Mucosa of rectum (tissue), 2 donors: ENCODE data around the gene CBS.
"Not testable (repeated sequence)": the region's sequence is repeated elsewhere in the genome, so short reads cannot be mapped to it uniquely, and the experiment has no call there.

ENCODE experiments used
- H3K27ac ChIP-seq, 2 donors: one replicate each; pipeline ENCODE4 v1.7.0; 2013; ENCODE audit warnings: inconsistent platforms in 2 of 2, low read depth in 2 of 2, low read length in 2 of 2
- H3K27me3 ChIP-seq, 2 donors: one replicate each; pipeline ENCODE4 v1.7.0; 2013; ENCODE audit warnings: low read length in 2 of 2; ENCODE audit not compliant: control insufficient read depth in 2 of 2, insufficient read depth in 2 of 2
- H3K36me3 ChIP-seq, 2 donors: one replicate each; pipeline ENCODE4 v1.7.0; 2013; ENCODE audit warnings: low read length in 2 of 2; ENCODE audit not compliant: control insufficient read depth in 2 of 2, insufficient read depth in 2 of 2
- H3K4me1 ChIP-seq, 2 donors: one replicate each; pipeline ENCODE4 v1.7.0; 2013; ENCODE audit warnings: low read length in 2 of 2, mild to moderate bottlenecking in 1 of 2; ENCODE audit not compliant: control insufficient read depth in 2 of 2, insufficient read depth in 2 of 2
- H3K4me3 ChIP-seq, 2 donors: one replicate each; pipeline ENCODE4 v1.7.0; 2013; ENCODE audit warnings: low read length in 2 of 2
- H3K9ac ChIP-seq, 2 donors: one replicate each; pipeline ENCODE4 v1.7.0; 2013; ENCODE audit warnings: low read length in 2 of 2, low read depth in 1 of 2, mild to moderate bottlenecking in 1 of 2
- H3K9me3 ChIP-seq, 2 donors: one replicate each; pipeline ENCODE4 v1.7.0; 2013; ENCODE audit warnings: low read length in 2 of 2; ENCODE audit not compliant: control insufficient read depth in 2 of 2
- donor health status: healthy.
- donor health status: Normal muscosa, but diverticular disease.

The CBS gene

DNA sequence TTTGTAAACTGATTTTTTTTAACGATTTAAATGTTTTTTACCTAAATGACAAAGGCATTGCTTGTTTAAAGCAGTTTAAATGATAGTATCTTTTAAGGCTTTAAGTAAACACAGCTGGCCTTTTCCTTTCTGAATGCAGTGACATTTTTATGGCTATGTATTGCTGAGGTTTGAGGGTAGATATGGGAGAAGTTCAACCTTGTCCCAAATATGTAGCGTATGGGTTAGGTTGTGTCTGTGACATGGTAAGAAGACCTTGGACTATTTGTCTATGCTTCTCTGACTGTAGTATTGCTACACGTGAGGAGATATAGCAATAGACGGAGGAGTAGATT, 68.8 kb downstream of the CBS start:
- Histone ChIP-seq H3K4me1 (no peaks in the 10 kb centered on the region), H3K27ac (no peak overlapping the region), H3K36me3 (peaks cover 19 to 20% of the 10 kb centered on the region in 2 donors), H3K9ac (no peak overlapping the region), H3K4me3 (no peak overlapping the region), H3K9me3 (no peaks in the 10 kb centered on the region), H3K27me3 (no peaks in the 10 kb centered on the region)

DNA sequence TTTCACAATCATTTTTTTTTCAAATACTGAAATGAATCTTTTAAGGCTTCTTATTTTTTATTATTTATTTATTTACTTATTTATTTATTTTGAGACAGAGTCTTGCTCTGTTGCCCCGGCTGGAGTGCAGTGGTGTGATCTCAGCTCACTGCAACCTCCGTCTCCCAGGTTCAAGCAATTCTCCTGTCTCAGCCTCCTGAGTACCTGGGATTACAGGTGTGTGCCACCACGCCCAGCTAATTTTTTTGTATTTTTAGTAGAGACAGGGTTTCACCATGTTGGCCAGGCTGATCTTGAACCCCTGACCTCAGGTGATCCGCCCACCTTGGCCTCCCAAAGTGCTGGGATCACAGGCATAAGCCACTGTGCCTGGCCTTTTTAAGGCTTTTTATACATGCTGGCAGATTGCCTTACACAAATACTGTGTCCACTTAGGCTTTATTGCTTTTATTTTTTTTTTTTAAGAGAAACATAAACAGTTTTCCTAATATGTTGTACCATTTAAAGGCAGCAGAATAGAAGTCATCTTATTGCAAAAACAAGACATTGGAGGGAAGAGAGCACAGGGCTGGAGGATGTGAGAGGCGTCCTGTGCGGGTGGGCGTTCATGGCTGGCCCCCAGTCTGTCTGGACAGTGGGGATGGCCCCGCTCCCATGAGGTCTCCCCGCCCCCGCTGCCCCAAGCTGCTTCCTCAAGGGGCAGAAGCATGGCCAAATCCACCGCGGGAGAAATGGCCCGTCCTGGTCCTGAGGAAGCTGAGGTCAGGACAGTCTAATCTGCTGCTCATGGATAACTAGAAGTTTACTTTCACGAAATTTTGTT, 69.4 kb downstream of the CBS start:
- H3K27ac ChIP-seq, H3K9ac ChIP-seq, H3K4me1 ChIP-seq, H3K4me3 ChIP-seq, H3K27me3 ChIP-seq, H3K9me3 ChIP-seq: not testable (repeated sequence)
- H3K36me3 ChIP-seq: peaks cover 15 to 18% of the 10 kb centered on the region in 2 donors

GRCh38 chr21:43005635-43006034, 70.0 kb downstream of the CBS start:
- H3K9me3 ChIP-seq: no peaks in the 10 kb centered on the region
- H3K27ac ChIP-seq: no peak overlapping the region
- peaks cover 14 to 18% of the 10 kb centered on the region in 2 donors for H3K36me3 ChIP-seq
- no peak overlapping the region for H3K4me3 ChIP-seq
- no peaks in the 10 kb centered on the region for H3K27me3 ChIP-seq
- no peak overlapping the region for H3K9ac ChIP-seq
- no peaks in the 10 kb centered on the region for H3K4me1 ChIP-seq

- H3K9me3 ChIP-seq: no peaks in the 10 kb centered on the region
- no peak overlapping the region for H3K27ac ChIP-seq
- no peak overlapping the region for H3K4me3 ChIP-seq
- no peaks in the 10 kb centered on the region for H3K4me1 ChIP-seq
- H3K27me3 ChIP-seq: no peaks in the 10 kb centered on the region
- peaks cover 13 to 18% of the 10 kb centered on the region in 2 donors for H3K36me3 ChIP-seq
- no peak overlapping the region for H3K9ac ChIP-seq
Observed at GRCh38 chr21:43004926-43005325, 70.7 kb downstream of the CBS start.
